GM04503 (cell line): ENCODE measurements around the gene LATS1.
"Not testable (repeated sequence)": the region's sequence is repeated elsewhere in the genome, so short reads cannot be mapped to it uniquely, and the experiment has no call there.

ENCODE experiments used
- DNase-seq: peaks from one replicate; pipeline ENCODE4 v3.0.0-alpha.2; 2012; ENCODE audit warnings: low read depth

Gene LATS1

GRCh38 chr6:149717588-149718458 is at the start of gene LATS1:
Gene LATS1, minus strand, starts transcription at chr6:149718101. Its CDS starts 15,975 bp downstream, at chr6:149702126.
- DNase-seq, result peak; percentile 45

GRCh38 chr6:149766156-149766769 is 48.4 kb upstream of the LATS1 start:
- no peak for DNase-seq

DNA sequence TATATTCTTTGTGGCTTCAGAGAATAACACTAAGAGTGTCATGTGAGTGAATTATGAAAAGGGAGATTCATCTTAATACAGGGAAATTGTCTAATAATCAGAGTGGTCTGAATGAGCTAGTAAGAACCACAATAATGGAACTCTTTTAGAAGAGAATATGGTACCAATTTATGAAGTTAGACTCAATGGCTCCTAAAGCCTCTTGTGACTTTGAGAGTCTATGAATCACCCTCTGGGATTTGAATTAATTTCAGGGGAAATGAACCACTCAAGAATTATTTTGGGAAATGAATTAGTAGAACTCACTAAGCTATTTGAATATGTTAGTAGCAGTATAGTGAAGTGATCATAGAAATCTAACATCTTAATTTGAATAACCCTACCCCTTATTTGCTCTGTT is 46.0 kb upstream of the LATS1 start:
- DNase-seq, result no peak

DNA sequence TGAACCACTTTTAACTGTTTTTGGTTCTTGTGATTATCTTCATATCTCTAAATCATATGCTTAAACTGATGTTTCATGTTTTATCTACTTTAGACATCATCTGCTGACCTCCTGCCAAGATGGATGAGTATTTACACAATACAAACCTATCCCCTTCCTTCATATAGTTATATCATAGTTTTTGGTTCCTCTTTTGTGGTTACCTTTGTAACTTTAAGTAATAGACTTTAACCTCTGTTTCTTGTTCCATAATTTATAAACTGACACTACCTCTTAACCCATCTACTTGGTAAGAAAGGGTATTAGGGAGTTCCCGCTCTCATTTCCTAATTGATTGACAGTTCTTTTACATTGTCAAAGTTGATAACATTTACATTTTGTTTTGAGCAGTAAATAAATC is 43.5 kb upstream of the LATS1 start:
- DNase-seq, result no peak

DNA sequence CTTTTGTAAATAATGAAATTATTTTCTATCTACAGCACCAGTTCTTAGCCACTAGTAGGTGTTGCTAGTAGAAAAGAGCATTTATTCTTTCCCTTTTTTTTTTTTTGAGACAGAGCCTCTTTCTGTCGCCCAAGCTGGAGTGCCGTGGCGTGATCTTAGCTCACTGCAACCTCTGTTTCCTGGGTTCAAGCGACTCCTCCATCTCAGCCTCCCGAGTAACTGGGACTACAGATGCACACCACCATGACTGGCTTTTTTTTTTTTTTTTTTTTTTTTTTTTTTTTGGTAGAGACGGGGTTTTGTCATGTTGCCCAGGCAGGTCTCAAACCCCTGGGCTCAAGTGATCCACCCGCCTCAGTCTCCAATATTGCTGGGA is 38.3 kb upstream of the LATS1 start:
- DNase-seq, result no peak

DNA sequence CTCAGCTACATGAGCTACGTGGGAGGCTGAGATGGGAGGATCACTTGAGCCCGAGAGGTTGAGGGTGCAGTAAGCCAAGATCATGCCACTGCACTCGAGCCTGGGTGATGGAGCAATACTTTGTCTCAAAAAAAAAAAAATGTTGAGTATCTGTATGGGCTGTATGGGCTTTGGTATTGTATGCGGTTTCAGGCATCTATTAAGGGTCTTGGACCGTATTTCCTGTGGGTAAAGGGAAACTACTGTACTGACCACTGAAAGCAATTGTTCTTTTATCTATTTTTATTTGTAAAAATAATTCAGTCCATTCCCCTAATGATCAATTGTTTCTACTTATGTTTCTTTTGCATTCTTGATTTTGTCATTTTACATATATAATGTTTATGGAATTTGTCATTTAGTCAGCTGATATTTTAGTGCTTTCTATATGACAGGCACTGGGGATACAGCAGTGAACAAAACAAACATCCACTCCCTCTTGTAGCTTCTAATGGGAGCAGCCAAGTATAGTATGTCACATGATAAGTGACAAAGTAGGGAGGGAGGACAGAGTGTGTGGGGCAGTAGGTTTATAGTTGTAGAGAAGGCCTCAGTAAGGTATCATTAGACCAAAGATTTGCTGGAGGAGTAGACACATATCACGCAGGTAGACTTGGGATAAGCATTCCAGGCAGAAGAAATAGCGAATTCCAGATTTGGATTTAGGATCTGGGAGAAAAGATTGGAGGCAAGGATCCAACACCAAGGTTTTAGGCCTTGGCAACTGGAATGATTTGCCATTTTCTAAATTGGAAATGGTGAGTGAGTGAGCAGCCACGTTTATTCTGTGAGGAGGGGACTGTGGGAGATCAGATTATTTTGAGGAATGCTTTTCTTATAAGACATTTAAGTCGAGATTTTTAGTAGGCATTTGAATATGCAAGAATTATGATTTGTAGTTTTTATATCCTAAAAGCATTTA is 37.7 kb upstream of the LATS1 start:
- DNase-seq, result no peak

DNA sequence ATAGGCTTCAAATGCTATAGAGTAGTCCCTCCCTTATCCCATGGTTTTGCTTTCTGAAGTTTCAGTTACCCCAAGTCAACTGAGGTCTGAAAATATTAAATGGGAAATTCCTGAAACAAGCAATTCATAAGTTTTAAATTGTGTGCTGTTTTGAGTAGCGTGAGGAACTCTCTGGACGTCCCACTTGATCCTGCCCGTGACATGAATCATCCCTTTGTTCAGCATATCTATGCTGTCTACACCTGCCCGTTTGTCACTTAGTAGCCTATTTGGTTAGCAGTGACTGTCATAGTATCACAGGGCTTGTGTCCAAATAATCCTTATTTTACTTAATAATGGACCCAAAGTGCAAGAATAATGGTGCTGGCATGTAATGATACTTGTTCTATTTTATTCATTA is 36.6 kb upstream of the LATS1 start:
- no peak for DNase-seq

- DNase-seq, result not testable (repeated sequence)
Measured at GRCh38 chr6:149753374-149753637, 35.4 kb upstream of the LATS1 start.

DNA sequence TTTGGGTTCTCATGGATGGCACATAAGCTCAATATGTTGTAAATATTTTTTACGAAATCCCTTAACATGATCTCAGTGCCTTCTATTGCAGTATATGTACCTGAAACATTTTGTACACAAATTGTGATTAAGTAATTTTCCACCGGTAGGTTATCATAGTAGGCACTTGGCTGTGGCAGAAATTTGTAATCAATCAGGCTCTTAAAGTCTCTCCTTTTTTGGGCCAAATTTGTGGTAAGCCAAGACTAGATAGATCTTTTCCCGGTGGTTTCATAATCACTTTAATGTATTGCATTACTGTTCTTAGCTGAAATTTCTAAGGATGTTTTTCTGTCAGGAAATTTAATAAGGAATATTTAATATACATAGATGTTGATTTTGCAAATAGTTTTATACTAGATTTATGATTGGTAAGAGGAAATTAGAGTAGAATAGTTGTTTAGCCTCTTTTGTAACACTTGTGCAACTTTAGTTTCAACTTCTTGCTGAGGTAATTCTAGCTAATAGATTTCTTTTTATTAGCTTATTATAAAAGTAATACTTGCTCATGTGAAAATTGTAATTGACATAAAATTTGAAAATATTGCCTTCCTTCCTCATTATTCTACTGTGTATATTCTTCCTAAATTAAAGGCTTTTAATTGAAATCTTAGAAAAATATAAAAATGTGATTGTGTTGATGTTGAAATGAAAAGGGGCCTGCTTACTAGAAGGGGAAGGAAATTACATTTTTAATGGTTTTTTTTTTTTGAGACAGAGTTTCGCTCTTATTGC is 34.9 kb upstream of the LATS1 start:
- no peak for DNase-seq

- DNase-seq, result not testable (repeated sequence)
Measured at GRCh38 chr6:149751920-149752319, 34.0 kb upstream of the LATS1 start.

DNA sequence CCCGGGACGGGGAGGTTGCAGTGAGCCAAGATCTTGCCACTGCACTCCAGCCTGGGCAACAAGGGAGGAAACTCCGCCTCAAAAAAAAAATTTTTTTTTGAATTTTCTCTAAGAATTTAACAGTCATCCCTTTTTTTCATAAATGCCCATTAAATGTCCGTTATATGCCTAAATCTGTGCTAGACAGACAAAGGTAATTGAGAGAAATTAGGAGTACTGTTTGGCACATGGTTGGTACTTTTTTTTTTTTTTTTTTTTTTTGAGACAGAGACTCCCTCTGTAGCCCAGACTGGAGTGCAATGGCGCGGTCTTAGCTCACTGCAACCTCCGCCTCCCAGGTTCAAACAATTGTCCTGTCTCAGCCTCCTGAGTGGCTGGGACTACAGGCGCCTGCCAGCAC is 33.3 kb upstream of the LATS1 start:
- DNase-seq, result no peak

- no peak for DNase-seq
Measured at GRCh38 chr6:149750136-149750609, 32.3 kb upstream of the LATS1 start.

- DNase-seq, result no peak
Measured at GRCh38 chr6:149749594-149750135, 31.8 kb upstream of the LATS1 start, which contains the start of gene PCMT1. Gene PCMT1, plus strand, starts transcription at chr6:149749741. Its CDS starts 161 bp downstream, at chr6:149749902.

- DNase-seq, result not testable (repeated sequence)
Measured at GRCh38 chr6:149749082-149749593, 31.2 kb upstream of the LATS1 start.

DNA sequence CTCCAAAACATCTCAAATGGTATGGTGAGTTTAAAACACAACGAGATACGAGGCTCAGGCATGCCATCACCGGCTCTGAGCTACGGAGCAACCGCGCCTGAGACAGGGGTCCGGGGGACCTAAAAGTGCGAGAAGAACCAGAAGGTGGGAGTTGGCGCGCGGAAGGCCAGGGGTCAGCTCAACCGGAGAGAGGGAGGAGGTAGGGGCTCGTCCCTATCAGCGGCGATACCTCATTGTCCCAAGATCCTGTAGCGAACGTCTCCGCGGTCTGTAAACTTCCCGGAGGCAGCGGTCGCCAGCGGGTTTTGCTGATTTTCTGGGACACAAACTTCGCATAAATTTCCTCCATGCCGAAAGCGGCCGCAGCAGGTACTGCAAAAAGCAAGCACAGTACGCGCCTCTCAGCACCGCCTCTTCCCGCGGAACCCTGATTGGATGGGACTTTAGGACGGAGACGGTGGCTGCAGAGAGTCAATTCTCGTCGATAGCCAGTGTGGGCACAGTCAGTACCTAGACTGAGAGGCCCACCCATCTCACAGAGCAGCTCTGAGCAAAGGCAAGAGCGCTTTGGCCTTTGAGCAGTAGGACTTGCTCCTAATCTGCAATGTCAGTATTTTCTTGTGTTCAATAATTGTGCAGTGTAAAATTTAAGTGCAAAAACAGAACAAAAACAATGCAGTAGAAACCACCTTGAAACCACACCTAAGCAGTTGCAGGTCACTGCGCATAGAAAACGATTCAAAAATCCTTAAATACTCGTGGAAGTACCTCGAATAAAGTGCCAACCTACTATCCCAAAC is 28.4 kb upstream of the LATS1 start, which contains the start of gene NUP43:
NUP43 (minus strand) TSS at position 383 of the 800 bp plus-strand sequence; CDS start at position 349, 34 bp downstream.
- peak; percentile 72 for DNase-seq

- not testable (repeated sequence) for DNase-seq
Measured at GRCh38 chr6:149745252-149745651, 27.4 kb upstream of the LATS1 start.

DNA sequence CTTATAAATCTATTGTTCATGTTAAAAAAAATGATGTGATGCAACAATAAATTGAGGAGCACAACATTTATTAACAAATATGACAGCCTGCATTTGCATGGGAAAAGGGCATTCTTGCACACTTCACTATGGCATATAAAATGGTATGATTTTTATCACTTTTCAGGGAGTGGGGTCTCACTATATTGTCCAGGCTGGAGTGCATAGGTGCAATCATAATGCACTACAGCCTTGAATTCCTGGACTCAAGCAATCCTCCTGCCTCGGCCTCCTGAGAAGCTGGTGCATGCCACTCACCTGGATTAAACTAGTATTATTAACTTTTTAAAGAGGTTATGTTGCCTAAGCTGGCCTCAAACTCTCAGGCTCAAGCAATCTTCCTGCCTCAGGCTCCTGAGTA is 17.0 kb upstream of the LATS1 start:
- DNase-seq, result no peak

DNA sequence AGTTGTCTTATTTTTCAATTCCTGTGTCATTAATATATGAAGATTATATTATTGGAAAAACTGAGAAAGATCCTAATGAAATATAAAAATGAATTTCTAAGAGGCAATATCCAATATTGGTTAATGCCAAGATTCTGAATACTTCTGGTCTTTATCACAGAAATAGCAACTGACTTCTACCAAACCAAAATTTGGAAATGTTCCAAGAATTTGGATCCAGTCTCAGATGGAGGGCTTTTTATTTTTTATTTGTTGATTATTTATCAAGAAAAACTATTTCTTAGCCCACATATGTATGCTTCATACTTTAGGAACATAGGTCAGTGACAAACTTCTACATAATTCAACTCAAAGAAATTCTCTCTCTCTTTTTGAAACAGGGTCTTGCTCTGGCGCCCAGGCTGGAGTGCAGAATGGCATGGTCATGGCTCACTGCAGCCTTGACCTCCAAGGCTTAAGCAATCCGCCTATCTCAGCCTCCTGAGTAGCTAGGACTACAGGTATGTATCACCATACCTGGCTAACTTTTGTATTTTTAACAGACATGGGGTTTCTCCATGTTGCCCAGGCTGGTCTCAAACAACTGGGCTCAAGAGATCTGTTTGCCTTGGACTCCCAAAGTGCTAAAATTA is 15.3 kb upstream of the LATS1 start:
- DNase-seq, result no peak

DNA sequence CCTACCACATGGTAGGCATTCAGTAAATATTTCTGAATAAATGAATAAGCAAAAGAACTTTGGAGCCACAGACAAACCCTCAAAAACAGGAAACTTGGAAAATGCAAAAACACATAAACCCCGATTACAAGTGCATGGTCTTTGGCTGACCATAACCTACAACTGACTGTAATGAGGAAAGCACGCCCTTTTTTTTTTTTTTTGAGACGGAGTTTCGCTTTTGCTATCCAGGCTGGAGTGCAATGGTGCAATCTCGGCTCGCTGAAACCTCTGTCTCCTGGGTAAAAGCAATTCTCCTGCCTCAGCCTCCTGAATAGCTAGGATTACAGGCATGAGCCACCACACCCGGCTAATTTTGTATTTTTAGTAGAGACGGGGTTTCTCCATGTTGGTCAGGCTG is 11.9 kb upstream of the LATS1 start:
- no peak for DNase-seq
